Measurements from ENCODE around the gene BPGM. TPM values are rescaled to one million over a fixed set of nuclear protein-coding genes. Genes with fewer than 3 reads are reported as not detected.

The BPGM gene
- total RNA-seq, 1 experiment from 2014 or later: 10.0 TPM

DNA sequence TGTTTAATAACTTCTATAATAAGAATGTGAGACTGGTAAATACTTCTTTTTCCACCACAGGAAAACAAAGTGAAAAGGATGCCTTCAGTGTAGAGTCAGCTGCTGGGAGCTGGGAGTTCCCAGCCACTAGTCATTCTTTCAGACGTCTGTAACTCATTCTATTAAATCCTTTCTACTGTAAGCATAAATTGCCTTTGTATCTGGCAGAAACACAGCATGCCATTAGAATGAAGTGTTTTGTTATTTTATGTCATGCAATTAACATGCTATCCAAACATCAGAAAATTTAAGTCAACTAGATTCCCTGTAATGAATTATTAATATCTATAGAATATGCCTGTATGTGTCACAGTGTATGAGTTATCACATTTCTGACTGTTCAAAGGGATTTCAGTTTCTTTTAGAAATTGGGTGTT, 14.3 kb downstream of the BPGM start:
- ATAC-seq: no peak
- Histone ChIP-seq H4K20me1 (ENCODE audit: insufficient read depth) (no peaks in the 10 kb centered on the region), H3K27ac (ENCODE audit: low read depth, low read length) (no peak overlapping the region), H3K9me3 (ENCODE audit: control insufficient read depth in 1 of 2, insufficient read depth in 1 of 2, low read depth in 1 of 2, low read length in 2 of 2) (no peaks in the 10 kb centered on the region), H2AFZ (ENCODE audit: low read depth, low read length, poor library complexity, severe bottlenecking) (no peak overlapping the region), H3K4me1 (ENCODE audit: control insufficient read depth in 1 of 2, insufficient read depth in 2 of 2, low read length in 2 of 2) (no peaks in the 10 kb centered on the region), H3K4me3 (replicated peaks in 1 of 2; ENCODE audit: low read depth in 1 of 2, low read length in 2 of 2) (no peak overlapping the region), H3K9ac (ENCODE audit: low read length) (no peak overlapping the region), H3K9me2 (ENCODE audit: insufficient read depth) (no peaks in the 10 kb centered on the region), H3K4me2 (ENCODE audit: low read length) (no peak overlapping the region), H3K27me3 (ENCODE audit: insufficient read depth, low read length) (no peaks in the 10 kb centered on the region), H3K79me2 (ENCODE audit: insufficient read depth, low read length) (no peaks in the 10 kb centered on the region), H3K36me3 (ENCODE audit: control insufficient read depth in 1 of 2, insufficient read depth in 2 of 2, low read length in 2 of 2) (no peaks in the 10 kb centered on the region)
- ChIA-PET CTCF (no interaction called here), POLR2A (no interaction called here), RAD21 (ENCODE audit: low non-redundant PET in 1 of 2, low total read pairs in 2 of 2, uncharacterized antibody in 2 of 2, unreplicated experiment in 2 of 2) (no interaction called here)
- DNase-seq (ENCODE audit: low read depth, low spot score): no peak
- intact Hi-C loops (cut with micrococcal nuclease): no loop called here
- BruUV-seq (replicated peaks): no TSS peak
- TF ChIP-seq ZNF274 (IDR thresholded peaks at IDR 0.05; ENCODE audit: low read depth, low read length): no peak
- TF ChIP-seq EZH2 (IDR thresholded peaks at IDR 0.05): no peak
- TF ChIP-seq, protein P1, sequence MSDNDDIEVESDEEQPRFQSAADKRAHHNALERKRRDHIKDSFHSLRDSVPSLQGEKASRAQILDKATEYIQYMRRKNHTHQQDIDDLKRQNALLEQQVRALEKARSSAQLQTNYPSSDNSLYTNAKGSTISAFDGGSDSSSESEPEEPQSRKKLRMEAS (IDR thresholded peaks at IDR 0.05): no peak

DNA sequence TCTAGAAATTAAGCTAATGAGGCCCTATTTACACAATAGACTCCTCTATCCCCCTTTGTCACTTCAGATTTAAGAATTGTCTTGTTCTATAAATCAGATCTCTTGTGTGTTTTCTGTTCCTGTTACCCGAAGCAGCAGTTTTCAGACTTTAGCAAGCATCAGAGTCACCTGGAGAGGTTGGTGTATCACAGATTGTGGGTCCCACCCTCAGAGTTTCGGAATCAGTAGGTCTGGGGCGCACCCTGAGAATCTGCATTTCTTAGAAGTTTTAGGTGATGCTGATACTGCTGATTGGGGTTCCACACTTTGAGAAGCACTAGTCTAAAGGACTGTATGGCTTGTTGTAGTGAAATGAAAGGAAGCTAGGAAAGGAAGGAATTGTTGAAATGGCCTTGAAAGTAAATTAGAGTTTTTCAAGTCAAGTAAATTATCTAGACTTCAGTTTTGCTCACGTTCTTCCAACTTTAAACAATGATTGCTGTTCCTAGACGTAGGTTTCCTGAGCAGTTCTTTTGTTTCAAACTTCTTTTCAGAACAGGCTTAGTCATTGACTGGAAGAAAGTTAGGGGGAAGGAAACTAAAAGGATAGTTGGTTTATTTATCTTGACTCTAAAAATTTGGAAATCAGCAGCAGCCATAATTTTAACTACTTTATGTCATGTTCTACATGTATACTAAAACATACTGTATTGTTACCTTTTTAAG, 15.7 kb downstream of the BPGM start:
- H3K36me3 ChIP-seq (ENCODE audit: control insufficient read depth in 1 of 2, insufficient read depth in 2 of 2, low read length in 2 of 2): no peaks in the 10 kb centered on the region
- CTCF ChIA-PET: no interaction called here
- H3K9ac ChIP-seq (ENCODE audit: low read length): no peak overlapping the region
- H3K79me2 ChIP-seq (ENCODE audit: insufficient read depth, low read length): no peaks in the 10 kb centered on the region
- POLR2A ChIA-PET: interaction anchor here (1.0 kb wide), 1 partner anchor 16 kb away, joined by 3 read pairs; no protein-coding TSS in a partner anchor
- H3K4me3 ChIP-seq (replicated peaks in 1 of 2; ENCODE audit: low read depth in 1 of 2, low read length in 2 of 2): no peak overlapping the region
- RAD21 ChIA-PET (ENCODE audit: low non-redundant PET in 1 of 2, low total read pairs in 2 of 2, uncharacterized antibody in 2 of 2, unreplicated experiment in 2 of 2): no interaction called here
- TF ChIP-seq CBX3 (IDR thresholded peaks at IDR 0.05; ENCODE audit: low read depth) (no peak), ZNF274 (IDR thresholded peaks at IDR 0.05; ENCODE audit: low read depth, low read length) (no peak), EZH2 (IDR thresholded peaks at IDR 0.05) (no peak), ELF1 (IDR thresholded peaks at IDR 0.05; ENCODE audit: borderline replicate concordance, low read depth) (no peak), EGR1 (IDR thresholded peaks at IDR 0.05; ENCODE audit: low read depth) (no peak), EZH2phosphoT487 (IDR thresholded peaks at IDR 0.05; ENCODE audit: borderline replicate concordance) (no peak), SRF (IDR thresholded peaks at IDR 0.05; ENCODE audit: low read depth) (no peak)
- TF ChIP-seq, protein P2, sequence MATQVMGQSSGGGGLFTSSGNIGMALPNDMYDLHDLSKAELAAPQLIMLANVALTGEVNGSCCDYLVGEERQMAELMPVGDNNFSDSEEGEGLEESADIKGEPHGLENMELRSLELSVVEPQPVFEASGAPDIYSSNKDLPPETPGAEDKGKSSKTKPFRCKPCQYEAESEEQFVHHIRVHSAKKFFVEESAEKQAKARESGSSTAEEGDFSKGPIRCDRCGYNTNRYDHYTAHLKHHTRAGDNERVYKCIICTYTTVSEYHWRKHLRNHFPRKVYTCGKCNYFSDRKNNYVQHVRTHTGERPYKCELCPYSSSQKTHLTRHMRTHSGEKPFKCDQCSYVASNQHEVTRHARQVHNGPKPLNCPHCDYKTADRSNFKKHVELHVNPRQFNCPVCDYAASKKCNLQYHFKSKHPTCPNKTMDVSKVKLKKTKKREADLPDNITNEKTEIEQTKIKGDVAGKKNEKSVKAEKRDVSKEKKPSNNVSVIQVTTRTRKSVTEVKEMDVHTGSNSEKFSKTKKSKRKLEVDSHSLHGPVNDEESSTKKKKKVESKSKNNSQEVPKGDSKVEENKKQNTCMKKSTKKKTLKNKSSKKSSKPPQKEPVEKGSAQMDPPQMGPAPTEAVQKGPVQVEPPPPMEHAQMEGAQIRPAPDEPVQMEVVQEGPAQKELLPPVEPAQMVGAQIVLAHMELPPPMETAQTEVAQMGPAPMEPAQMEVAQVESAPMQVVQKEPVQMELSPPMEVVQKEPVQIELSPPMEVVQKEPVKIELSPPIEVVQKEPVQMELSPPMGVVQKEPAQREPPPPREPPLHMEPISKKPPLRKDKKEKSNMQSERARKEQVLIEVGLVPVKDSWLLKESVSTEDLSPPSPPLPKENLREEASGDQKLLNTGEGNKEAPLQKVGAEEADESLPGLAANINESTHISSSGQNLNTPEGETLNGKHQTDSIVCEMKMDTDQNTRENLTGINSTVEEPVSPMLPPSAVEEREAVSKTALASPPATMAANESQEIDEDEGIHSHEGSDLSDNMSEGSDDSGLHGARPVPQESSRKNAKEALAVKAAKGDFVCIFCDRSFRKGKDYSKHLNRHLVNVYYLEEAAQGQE (IDR thresholded peaks at IDR 0.05; ENCODE audit: low read depth): no peak
- TF ChIP-seq, protein P3, sequence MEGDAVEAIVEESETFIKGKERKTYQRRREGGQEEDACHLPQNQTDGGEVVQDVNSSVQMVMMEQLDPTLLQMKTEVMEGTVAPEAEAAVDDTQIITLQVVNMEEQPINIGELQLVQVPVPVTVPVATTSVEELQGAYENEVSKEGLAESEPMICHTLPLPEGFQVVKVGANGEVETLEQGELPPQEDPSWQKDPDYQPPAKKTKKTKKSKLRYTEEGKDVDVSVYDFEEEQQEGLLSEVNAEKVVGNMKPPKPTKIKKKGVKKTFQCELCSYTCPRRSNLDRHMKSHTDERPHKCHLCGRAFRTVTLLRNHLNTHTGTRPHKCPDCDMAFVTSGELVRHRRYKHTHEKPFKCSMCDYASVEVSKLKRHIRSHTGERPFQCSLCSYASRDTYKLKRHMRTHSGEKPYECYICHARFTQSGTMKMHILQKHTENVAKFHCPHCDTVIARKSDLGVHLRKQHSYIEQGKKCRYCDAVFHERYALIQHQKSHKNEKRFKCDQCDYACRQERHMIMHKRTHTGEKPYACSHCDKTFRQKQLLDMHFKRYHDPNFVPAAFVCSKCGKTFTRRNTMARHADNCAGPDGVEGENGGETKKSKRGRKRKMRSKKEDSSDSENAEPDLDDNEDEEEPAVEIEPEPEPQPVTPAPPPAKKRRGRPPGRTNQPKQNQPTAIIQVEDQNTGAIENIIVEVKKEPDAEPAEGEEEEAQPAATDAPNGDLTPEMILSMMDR (IDR thresholded peaks at IDR 0.05 in 2 of 3, conservative IDR thresholded peaks at IDR 0.05 in 1 of 3; ENCODE audit: borderline replicate concordance in 1 of 3, insufficient read depth in 1 of 3, low read depth in 2 of 3, low read length in 2 of 3): no peak
- no TSS peak for BruUV-seq (replicated peaks)
- no peaks in the 10 kb centered on the region for H3K9me2 ChIP-seq (ENCODE audit: insufficient read depth)
- H3K27me3 ChIP-seq (ENCODE audit: insufficient read depth, low read length): no peaks in the 10 kb centered on the region
- no peak overlapping the region for H3K4me2 ChIP-seq (ENCODE audit: low read length)
- no peak overlapping the region for H2AFZ ChIP-seq (ENCODE audit: low read depth, low read length, poor library complexity, severe bottlenecking)
- DNase-seq (ENCODE audit: low read depth, low spot score): no peak
- H4K20me1 ChIP-seq (ENCODE audit: insufficient read depth): no peaks in the 10 kb centered on the region
- no peaks in the 10 kb centered on the region for H3K4me1 ChIP-seq (ENCODE audit: control insufficient read depth in 1 of 2, insufficient read depth in 2 of 2, low read length in 2 of 2)
- no peak overlapping the region for H3K27ac ChIP-seq (ENCODE audit: low read depth, low read length)
- ATAC-seq: no peak
- H3K9me3 ChIP-seq (ENCODE audit: control insufficient read depth in 1 of 2, insufficient read depth in 1 of 2, low read depth in 1 of 2, low read length in 2 of 2): no peaks in the 10 kb centered on the region
- intact Hi-C loops (cut with micrococcal nuclease): no loop called here

Data from HCT116 (cell line).